Body of pancreas (tissue), 4 donors: ENCODE measurements around the gene VGLL3. TPM values are rescaled to one million over a fixed set of nuclear protein-coding genes. Genes with fewer than 3 reads are reported as not detected.
A peak's percentile ranks its signal among the peaks of the same experiment; 100 is the strongest.

ENCODE experiments used
- ATAC-seq: fragments of 150-250 bp; one replicate; pipeline ENCODE4 v1.9.1; 2016
- DNase-seq, 4 donors: peaks; one replicate each; pipeline ENCODE4 v3.0.0-alpha.2; 2019
- H3K27ac ChIP-seq, 4 donors: fragments of 200-600 bp; sonication (generic); 1 replicate in 3 of 4; 2 replicates in 1 of 4; pipeline versions ENCODE4 v1.5.1 to v1.6.1; 2016 to 2019; ENCODE audit warnings: mild to moderate bottlenecking in 1 of 4, mixed read lengths in 1 of 4, moderate library complexity in 1 of 4
- H3K27me3 ChIP-seq, 2 donors: fragments of 200-600 bp; sonication (generic); one replicate each; pipeline ENCODE4 v1.6.0; 2016; ENCODE audit warnings: mild to moderate bottlenecking in 1 of 2
- H3K36me3 ChIP-seq, 2 donors: fragments of 200-600 bp; sonication (generic); replicated peaks in 1 of 2; 2 replicates each; pipeline ENCODE4 v1.5.1; 2016; ENCODE audit warnings: low read depth in 2 of 2; ENCODE audit not compliant: insufficient read depth in 1 of 2
- H3K4me1 ChIP-seq: fragments of 200-600 bp; sonication (generic); one replicate; pipeline ENCODE4 v1.6.0; 2016
- H3K4me3 ChIP-seq, 2 donors: fragments of 200-600 bp; sonication (generic); 1 replicate in 1 of 2; 2 replicates in 1 of 2; pipeline ENCODE4 v1.5.1; 2016 to 2019
- H3K9me3 ChIP-seq, 3 donors: fragments of 200-600 bp; sonication (generic); 1 replicate in 2 of 3; 2 replicates in 1 of 3; pipeline ENCODE4 v1.5.1; 2016
- POLR2A ChIP-seq, 3 donors: fragments of 450-650 bp; IDR thresholded peaks; one replicate each; pipeline ENCODE4 v1.6.1; 2016; ENCODE audit warnings: antibody characterized with exemption in 3 of 3, mild to moderate bottlenecking in 2 of 3
- WGBS, 2 donors: methylation state at CpG; one replicate each; pipeline ENCODE4 v1.1.5; 2017; 5-methylcytosine and 5-hydroxymethylcytosine counted together
- intact Hi-C: fragments of 100-400 bp; cut with DNase I; formaldehyde crosslinking; loops from one replicate; pipeline ENCODE4 v1.15.1; 2023
- total RNA-seq, 2 donors: library from RNA; depleted of rRNA; stranded (reverse); fragments of >200 nt; gene quantifications; one replicate each; pipeline ENCODE4 v1.1.0, GENCODE V29; 2016
- TF ChIP-seq, protein P1 (sequence below), 7 experiments: fragments of 450-650 bp in 4 of 7; fragments of 200-600 bp in 3 of 7; sonication (generic) in 3 of 7; IDR thresholded peaks; one replicate each; pipeline ENCODE4 v1.5.1; 2016 to 2019; ENCODE audit warnings: antibody characterized with exemption in 7 of 7

Gene VGLL3
- total RNA-seq, 2 donors from 2014 or later: 10.2 to 16.1 TPM

DNA sequence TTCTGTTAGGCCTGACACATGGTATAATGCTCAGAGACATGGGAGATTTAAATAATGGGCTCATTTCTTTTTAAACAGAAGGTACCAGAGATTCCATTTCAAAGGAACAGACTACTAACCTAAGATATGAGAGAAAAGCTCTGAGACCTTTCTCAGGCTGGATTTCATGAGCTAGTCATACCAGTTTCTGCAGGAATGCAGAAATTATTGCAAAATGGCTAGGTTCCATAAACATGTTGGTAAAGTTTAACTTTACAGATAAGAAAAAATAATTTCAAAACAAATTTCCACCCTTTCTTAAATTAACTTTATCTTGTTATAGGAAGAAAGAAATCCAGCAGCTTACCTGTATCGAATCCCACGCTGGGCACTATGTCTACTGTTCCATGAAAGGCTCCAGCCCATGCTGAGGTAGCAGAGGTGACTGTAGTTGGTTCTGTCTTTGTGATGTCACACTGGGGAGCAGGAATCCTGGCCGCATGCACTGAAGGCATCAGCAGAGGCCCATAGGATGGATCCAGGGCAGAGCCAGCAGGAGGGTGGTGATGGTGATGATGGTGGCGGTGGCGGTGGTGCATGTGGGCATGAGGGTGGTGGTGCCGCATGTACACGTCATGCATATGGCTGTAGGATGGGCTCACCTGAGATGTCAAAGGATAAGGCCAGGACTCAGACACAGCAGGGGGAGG is 22.6 kb downstream of the VGLL3 start:
- TF ChIP-seq POLR2A (IDR thresholded peaks at IDR 0.05): no peak
- TF ChIP-seq, protein P1, sequence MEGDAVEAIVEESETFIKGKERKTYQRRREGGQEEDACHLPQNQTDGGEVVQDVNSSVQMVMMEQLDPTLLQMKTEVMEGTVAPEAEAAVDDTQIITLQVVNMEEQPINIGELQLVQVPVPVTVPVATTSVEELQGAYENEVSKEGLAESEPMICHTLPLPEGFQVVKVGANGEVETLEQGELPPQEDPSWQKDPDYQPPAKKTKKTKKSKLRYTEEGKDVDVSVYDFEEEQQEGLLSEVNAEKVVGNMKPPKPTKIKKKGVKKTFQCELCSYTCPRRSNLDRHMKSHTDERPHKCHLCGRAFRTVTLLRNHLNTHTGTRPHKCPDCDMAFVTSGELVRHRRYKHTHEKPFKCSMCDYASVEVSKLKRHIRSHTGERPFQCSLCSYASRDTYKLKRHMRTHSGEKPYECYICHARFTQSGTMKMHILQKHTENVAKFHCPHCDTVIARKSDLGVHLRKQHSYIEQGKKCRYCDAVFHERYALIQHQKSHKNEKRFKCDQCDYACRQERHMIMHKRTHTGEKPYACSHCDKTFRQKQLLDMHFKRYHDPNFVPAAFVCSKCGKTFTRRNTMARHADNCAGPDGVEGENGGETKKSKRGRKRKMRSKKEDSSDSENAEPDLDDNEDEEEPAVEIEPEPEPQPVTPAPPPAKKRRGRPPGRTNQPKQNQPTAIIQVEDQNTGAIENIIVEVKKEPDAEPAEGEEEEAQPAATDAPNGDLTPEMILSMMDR (IDR thresholded peaks at IDR 0.05): no peak
- H3K4me1 ChIP-seq: peaks cover 6% of the 10 kb centered on the region
- 71% methylated on average over 7 of the region's 7 CpGs for WGBS, 2 donors
- H3K27me3 ChIP-seq: no peaks in the 10 kb centered on the region
- H3K9me3 ChIP-seq: no peaks in the 10 kb centered on the region
- peak overlapping the region in 3 of 4 donors; percentile 28 to 60 (median 49) for H3K27ac ChIP-seq
- no peak overlapping the region for H3K4me3 ChIP-seq
- intact Hi-C loops: no loop called here
- DNase-seq (no peak), ATAC-seq (peak; percentile 38)
- H3K36me3 ChIP-seq: no peaks in the 10 kb centered on the region

DNA sequence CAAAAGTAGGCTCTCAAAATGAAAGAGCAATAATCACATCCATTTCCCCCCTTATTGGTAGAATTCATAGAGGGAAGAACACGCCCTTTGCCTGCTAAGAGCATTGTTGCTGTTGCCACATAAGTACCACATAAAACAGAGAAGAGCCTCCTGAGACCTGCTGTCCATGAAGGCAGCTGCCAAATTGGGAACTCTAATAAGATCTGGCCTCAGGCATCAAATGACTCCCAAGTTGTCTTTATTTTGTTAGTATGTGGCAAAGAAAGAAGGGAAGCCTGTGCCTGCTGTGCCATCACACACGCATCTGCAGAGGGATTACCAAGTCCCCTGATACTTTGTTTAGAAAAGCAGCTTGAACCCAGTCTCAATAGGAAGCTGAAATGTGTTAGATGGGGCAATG is 23.9 kb downstream of the VGLL3 start:
- WGBS, 2 donors: 89 to 90% methylated on average over 2 of the region's 2 CpGs
- ATAC-seq (no peak), DNase-seq (no peak)
- Histone ChIP-seq H3K4me1 (peaks cover 7% of the 10 kb centered on the region), H3K36me3 (no peaks in the 10 kb centered on the region), H3K4me3 (no peak overlapping the region), H3K27me3 (no peaks in the 10 kb centered on the region), H3K9me3 (no peaks in the 10 kb centered on the region), H3K27ac (peak overlapping the region in 3 of 4 donors; percentile 18 to 60 (median 49))
- TF ChIP-seq POLR2A (IDR thresholded peaks at IDR 0.05): no peak
- TF ChIP-seq, protein P1 (IDR thresholded peaks at IDR 0.05): no peak
- intact Hi-C loops: no loop called here

DNA sequence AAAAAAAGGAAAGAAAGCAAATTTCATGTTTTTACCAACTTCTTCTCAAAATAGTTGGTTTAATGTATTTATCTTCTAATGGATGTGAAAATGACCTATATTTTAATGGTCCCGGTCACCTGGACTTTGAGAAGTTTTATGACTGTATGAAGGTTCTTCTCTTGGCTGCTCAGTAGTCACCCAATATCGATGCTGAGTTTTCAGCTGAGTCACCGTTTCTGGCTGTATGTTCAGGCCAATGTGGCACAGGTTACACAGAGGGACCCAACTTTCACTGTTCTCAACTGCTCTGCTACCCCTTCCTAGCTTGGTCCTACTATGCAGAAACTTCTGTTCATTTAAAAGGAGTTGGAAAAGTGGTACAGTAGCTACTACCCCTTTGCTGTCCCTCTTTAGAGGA is 25.8 kb downstream of the VGLL3 start:
- Histone ChIP-seq H3K27me3 (no peaks in the 10 kb centered on the region), H3K27ac (no peak overlapping the region), H3K36me3 (no peaks in the 10 kb centered on the region), H3K4me1 (peaks cover 10% of the 10 kb centered on the region), H3K4me3 (no peak overlapping the region), H3K9me3 (no peaks in the 10 kb centered on the region)
- no peak for DNase-seq
- intact Hi-C loops: no loop called here
- ATAC-seq: no peak
- TF ChIP-seq, protein P1 (IDR thresholded peaks at IDR 0.05): no peak
- TF ChIP-seq POLR2A (IDR thresholded peaks at IDR 0.05): no peak
- 89 to 94% methylated on average over 3 of the region's 3 CpGs for WGBS, 2 donors

DNA sequence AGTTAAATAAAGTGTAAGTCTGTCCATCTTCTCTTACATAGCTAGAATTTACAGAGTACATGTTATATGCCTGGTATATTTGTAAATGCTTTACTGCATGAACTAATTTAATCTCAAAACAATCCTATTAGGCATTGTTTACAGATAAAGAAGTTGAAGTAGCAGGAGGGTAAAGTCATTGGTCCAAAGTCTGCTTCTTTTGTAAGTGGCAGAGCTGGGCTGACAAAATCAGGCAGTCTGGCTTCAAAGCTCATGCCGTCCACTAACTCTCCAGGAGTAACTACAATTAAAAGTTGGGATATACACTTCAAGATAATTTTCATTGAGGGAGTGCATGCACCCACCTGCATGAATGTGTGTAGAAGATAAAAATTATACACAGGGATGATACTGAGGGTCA is 27.3 kb downstream of the VGLL3 start:
- TF ChIP-seq, protein P1 (IDR thresholded peaks at IDR 0.05): no peak
- TF ChIP-seq POLR2A (IDR thresholded peaks at IDR 0.05): no peak
- ATAC-seq (no peak), DNase-seq (no peak)
- 75 to 95% methylated on average over 1 of the region's 1 CpG for WGBS, 2 donors
- H3K9me3 ChIP-seq: no peaks in the 10 kb centered on the region
- peaks cover 7% of the 10 kb centered on the region for H3K4me1 ChIP-seq
- no peaks in the 10 kb centered on the region for H3K36me3 ChIP-seq
- no peak overlapping the region for H3K27ac ChIP-seq
- H3K27me3 ChIP-seq: no peaks in the 10 kb centered on the region
- H3K4me3 ChIP-seq: no peak overlapping the region
- intact Hi-C loops: no loop called here

DNA sequence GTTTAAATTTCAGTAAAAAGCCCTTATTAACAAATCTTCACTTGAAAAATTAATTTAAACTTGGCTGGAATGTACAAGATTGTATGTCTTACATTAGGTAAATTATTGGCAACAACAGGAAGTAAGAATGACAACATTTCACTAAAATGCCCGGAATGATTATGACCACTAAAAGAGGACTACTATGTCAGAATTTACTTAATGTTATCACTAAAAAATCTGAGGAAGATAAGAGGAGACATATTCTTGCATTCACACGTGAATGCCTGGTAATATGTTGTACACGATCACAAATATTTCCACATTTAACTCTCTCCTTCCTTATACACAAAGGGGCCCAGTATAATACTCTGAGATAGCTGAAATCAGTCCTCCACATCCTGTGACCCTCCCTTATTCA is 29.7 kb downstream of the VGLL3 start:
- peak; percentile 56 for ATAC-seq
- DNase-seq: no peak
- no peaks in the 10 kb centered on the region for H3K27me3 ChIP-seq
- H3K27ac ChIP-seq: peak overlapping the region in 3 of 4 donors; percentile 28 to 41 (median 39)
- WGBS, 2 donors: 31 to 35% methylated on average over 3 of the region's 3 CpGs
- H3K4me3 ChIP-seq: no peak overlapping the region
- H3K9me3 ChIP-seq: no peaks in the 10 kb centered on the region
- TF ChIP-seq, protein P1 (IDR thresholded peaks at IDR 0.05): no peak
- no peak for TF ChIP-seq POLR2A (IDR thresholded peaks at IDR 0.05)
- peaks cover 4% of the 10 kb centered on the region for H3K4me1 ChIP-seq
- intact Hi-C loops: no loop called here
- H3K36me3 ChIP-seq: no peaks in the 10 kb centered on the region
